HepG2 (cell line): ENCODE data around the gene CD320. TPM values are rescaled to one million over a fixed set of nuclear protein-coding genes. Genes with fewer than 3 reads are reported as not detected.

Experiments used
- ATF6 ChIP-seq: sonication (generic); formaldehyde crosslinking; conservative IDR thresholded peaks from 2 replicates; pipeline ENCODE4 v1.4.0; 2020; ENCODE audit warnings: missing genetic modification reagents
- GLI4 ChIP-seq: sonication (generic); formaldehyde crosslinking; IDR thresholded peaks from 2 replicates; pipeline ENCODE4 v1.5.1; 2020; ENCODE audit warnings: missing genetic modification reagents, mild to moderate bottlenecking, moderate library complexity, borderline replicate concordance
- HINFP ChIP-seq: sonication (generic); formaldehyde crosslinking; IDR thresholded peaks from 2 replicates; pipeline ENCODE4 v1.4.0; 2020; ENCODE audit warnings: low read depth, mild to moderate bottlenecking, missing genetic modification reagents
- IKZF1 ChIP-seq: fragments of 450-650 bp; IDR thresholded peaks from 2 replicates; pipeline ENCODE4 v1.7.1; 2016
- ISX ChIP-seq: sonication (generic); formaldehyde crosslinking; conservative IDR thresholded peaks from 2 replicates; pipeline ENCODE4 v1.5.0; 2020; ENCODE audit warnings: missing genetic modification reagents
- MAX ChIP-seq: IDR thresholded peaks from 2 replicates; pipeline ENCODE4 v1.6.1; 2012; ENCODE audit warnings: inconsistent platforms
- MAZ ChIP-seq, 2 experiments: sonication (generic) in 1 of 2; formaldehyde crosslinking in 1 of 2; IDR thresholded peaks; 2 replicates each; pipeline versions ENCODE4 v1.5.0 to v1.6.1; 2012 to 2020; ENCODE audit warnings: low read depth in 2 of 2, mild to moderate bottlenecking in 2 of 2, borderline replicate concordance in 1 of 2, improper control_type of control experiment in 1 of 2, low read length in 1 of 2, missing genetic modification reagents in 1 of 2, moderate library complexity in 1 of 2
- MTA3 ChIP-seq: sonication (generic); formaldehyde crosslinking; IDR thresholded peaks from 2 replicates; pipeline ENCODE4 v1.4.0; 2020; ENCODE audit warnings: missing genetic modification reagents
- NFIC ChIP-seq: IDR thresholded peaks from 2 replicates; pipeline ENCODE4 v1.6.1; 2012; ENCODE audit warnings: mild to moderate bottlenecking, low read length, inconsistent platforms
- PITX1 ChIP-seq: sonication (generic); formaldehyde crosslinking; IDR thresholded peaks from 2 replicates; pipeline ENCODE4 v1.5.1; 2020; ENCODE audit warnings: mild to moderate bottlenecking, missing genetic modification reagents
- SETDB1 ChIP-seq: sonication (generic); formaldehyde crosslinking; IDR thresholded peaks from 2 replicates; pipeline ENCODE4 v1.5.1; 2020; ENCODE audit warnings: missing genetic modification reagents, mild to moderate bottlenecking, borderline replicate concordance
- TCF7L2 ChIP-seq: IDR thresholded peaks from 2 replicates; pipeline ENCODE4 v1.6.1; 2011; ENCODE audit warnings: mild to moderate bottlenecking, low read depth, low read length, moderate library complexity
- TRAFD1 ChIP-seq: sonication (generic); formaldehyde crosslinking; IDR thresholded peaks from 2 replicates; pipeline ENCODE4 v1.5.1; 2020; ENCODE audit warnings: missing genetic modification reagents, mild to moderate bottlenecking, borderline replicate concordance
- ZNF264 ChIP-seq: sonication (generic); formaldehyde crosslinking; IDR thresholded peaks from 2 replicates; pipeline ENCODE4 v1.4.0; 2020; ENCODE audit warnings: missing genetic modification reagents
- ZNF782 ChIP-seq: sonication (generic); formaldehyde crosslinking; IDR thresholded peaks from 2 replicates; pipeline ENCODE4 v1.4.0; 2020; ENCODE audit warnings: missing genetic modification reagents, mild to moderate bottlenecking, borderline replicate concordance
- ZNF816 ChIP-seq: sonication (generic); formaldehyde crosslinking; IDR thresholded peaks from 2 replicates; pipeline ENCODE4 v1.8.0; 2022; ENCODE audit warnings: missing genetic modification reagents, mild to moderate bottlenecking, borderline replicate concordance
- polyA plus RNA-seq, 8 experiments: library from polyadenylated mRNA; depleted of rRNA in 3 of 8; stranded (reverse) in 7 of 8; unstranded in 1 of 8; fragments of >200 nt; fragmentation: Illumina TruSeq in 4 of 8; extraction: Trizol in 4 of 8; gene quantifications; 2 replicates each; pipeline versions ENCODE4 v1.2.1 to v1.2.3, GENCODE V29; 2011 to 2016; ENCODE audit warnings: low read depth in 4 of 8, missing spikeins in 1 of 8, mixed read lengths in 1 of 8; ENCODE audit not compliant: insufficient read depth in 1 of 8
- total RNA-seq, 5 experiments: library from RNA; depleted of rRNA; stranded (reverse); fragments of >200 nt; fragmentation: Illumina TruSeq; extraction: Trizol; gene quantifications; 2 replicates each; pipeline ENCODE4 v1.2.3, GENCODE V29; 2016; ENCODE audit warnings: low read depth in 1 of 5
- TF ChIP-seq, protein P1 (sequence below): sonication (generic); formaldehyde crosslinking; IDR thresholded peaks from 2 replicates; pipeline ENCODE4 v1.5.1; 2020; ENCODE audit warnings: mild to moderate bottlenecking, missing genetic modification reagents, moderate library complexity

Gene CD320
- total and polyA plus RNA-seq, 2 of the 13 experiments (the other 11 are each of a cell fraction or from before 2014, with no cell fraction given) = 83.1 to 99.9 TPM

DNA sequence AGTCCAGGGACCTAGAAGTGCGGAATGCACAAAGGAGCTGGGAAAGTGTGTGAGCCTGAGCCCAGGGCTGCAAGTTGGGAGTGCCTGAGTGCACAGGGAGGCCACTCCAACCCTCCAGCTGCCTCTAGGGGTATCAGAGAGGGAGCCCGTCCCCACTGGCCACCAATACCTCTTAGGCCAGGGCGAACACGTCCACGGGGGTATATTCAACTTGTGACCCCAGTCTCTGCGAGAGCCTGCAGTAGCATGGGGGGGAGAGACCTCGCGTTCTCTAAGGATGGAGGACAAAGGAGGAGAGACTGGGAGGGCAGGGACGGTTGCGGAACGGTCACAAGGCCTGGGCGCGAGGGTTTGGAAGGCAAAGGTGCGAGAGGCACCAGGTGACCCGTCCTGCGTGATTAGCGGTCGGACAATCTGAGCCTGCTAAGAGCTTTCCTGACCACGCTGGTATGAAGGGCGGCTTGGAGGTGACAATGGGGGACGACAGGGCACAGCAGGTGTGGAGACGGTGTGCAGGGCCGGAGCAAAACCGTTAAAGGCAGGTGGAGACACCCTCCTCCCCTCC is 676 bp downstream of the CD320 start (continued):
- 0 out of 2 replicates have a peak, but pooled peaks have one; percentile 14 for TF ChIP-seq HINFP (CRISPR knock-in tag)
- TF ChIP-seq ZNF264 (CRISPR knock-in tag) = no peak
- no peak for TF ChIP-seq ZNF816 (CRISPR knock-in tag)
- peak; percentile 19; the same call in 1 of the 2 replicates for TF ChIP-seq PITX1 (CRISPR knock-in tag)
- TF ChIP-seq, protein P1, sequence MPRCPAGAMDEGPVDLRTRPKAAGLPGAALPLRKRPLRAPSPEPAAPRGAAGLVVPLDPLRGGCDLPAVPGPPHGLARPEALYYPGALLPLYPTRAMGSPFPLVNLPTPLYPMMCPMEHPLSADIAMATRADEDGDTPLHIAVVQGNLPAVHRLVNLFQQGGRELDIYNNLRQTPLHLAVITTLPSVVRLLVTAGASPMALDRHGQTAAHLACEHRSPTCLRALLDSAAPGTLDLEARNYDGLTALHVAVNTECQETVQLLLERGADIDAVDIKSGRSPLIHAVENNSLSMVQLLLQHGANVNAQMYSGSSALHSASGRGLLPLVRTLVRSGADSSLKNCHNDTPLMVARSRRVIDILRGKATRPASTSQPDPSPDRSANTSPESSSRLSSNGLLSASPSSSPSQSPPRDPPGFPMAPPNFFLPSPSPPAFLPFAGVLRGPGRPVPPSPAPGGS = no peak
- TF ChIP-seq MAZ (IDR thresholded peaks at IDR 0.05; ENCODE audit: borderline replicate concordance, low read depth, low read length) = no peak
- TF ChIP-seq MAZ (CRISPR knock-in tag; IDR thresholded peaks at IDR 0.05; ENCODE audit: low read depth) = no peak
- TF ChIP-seq TRAFD1 (CRISPR knock-in tag) = no peak
- no peak for TF ChIP-seq IKZF1
- no peak for TF ChIP-seq MAX
- TF ChIP-seq SETDB1 (CRISPR knock-in tag) = no peak
- no peak for TF ChIP-seq ISX (CRISPR knock-in tag)
- TF ChIP-seq GLI4 (CRISPR knock-in tag) = peak; percentile 23; the same call in 1 of the 2 replicates
- no peak for TF ChIP-seq ZNF782 (CRISPR knock-in tag)
- no peak for TF ChIP-seq ATF6
- no peak for TF ChIP-seq NFIC
- TF ChIP-seq TCF7L2 = no peak
- no peak for TF ChIP-seq MTA3 (CRISPR knock-in tag)
